ENCODE results near the gene SMPD3.

DNA sequence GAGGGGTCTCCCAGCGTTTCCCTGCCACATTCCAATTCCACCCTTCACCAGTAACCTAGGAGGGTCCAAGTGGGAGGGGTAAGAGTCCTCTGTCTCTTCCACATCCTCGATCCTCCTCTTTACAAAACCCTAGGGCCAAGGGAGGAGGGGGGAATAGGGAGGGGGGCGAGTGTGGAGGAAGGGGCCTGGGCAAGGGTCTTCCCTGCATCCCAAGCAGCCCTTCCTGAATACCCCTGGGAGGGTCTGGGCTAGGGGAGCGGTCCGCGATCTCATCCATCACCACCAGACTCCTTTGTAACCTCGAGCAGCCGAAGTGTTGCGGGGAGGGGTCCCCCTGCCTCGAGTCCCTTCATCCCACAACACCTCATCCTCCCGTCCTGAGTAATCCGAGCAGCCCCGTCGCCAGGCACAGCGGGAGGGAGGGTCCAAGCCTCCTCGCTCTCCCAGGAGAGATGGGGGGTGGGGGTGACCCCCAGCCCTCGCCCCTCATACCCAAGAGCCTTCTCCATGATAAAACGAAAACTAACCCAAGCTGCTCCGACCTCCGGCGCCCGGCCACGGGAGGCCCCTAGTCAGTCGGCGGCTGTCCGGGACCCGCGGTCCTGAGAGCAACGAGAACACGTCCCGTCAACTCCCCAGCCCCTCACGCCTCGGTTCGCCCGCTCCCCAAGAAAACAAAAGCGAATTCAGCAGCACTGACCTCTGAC is 502 bp downstream of the SMPD3 start:
- TF ChIP-seq POLR2AphosphoS5 (IDR thresholded peaks at IDR 0.05; ENCODE audit: low read depth, low read length) (no peak), SIN3A (IDR thresholded peaks at IDR 0.05; ENCODE audit: borderline replicate concordance, insufficient read depth, low read length) (no peak), TAF1 (IDR thresholded peaks at IDR 0.05; ENCODE audit: borderline replicate concordance, insufficient read depth, low read length) (no peak)
- TF ChIP-seq, protein P1, sequence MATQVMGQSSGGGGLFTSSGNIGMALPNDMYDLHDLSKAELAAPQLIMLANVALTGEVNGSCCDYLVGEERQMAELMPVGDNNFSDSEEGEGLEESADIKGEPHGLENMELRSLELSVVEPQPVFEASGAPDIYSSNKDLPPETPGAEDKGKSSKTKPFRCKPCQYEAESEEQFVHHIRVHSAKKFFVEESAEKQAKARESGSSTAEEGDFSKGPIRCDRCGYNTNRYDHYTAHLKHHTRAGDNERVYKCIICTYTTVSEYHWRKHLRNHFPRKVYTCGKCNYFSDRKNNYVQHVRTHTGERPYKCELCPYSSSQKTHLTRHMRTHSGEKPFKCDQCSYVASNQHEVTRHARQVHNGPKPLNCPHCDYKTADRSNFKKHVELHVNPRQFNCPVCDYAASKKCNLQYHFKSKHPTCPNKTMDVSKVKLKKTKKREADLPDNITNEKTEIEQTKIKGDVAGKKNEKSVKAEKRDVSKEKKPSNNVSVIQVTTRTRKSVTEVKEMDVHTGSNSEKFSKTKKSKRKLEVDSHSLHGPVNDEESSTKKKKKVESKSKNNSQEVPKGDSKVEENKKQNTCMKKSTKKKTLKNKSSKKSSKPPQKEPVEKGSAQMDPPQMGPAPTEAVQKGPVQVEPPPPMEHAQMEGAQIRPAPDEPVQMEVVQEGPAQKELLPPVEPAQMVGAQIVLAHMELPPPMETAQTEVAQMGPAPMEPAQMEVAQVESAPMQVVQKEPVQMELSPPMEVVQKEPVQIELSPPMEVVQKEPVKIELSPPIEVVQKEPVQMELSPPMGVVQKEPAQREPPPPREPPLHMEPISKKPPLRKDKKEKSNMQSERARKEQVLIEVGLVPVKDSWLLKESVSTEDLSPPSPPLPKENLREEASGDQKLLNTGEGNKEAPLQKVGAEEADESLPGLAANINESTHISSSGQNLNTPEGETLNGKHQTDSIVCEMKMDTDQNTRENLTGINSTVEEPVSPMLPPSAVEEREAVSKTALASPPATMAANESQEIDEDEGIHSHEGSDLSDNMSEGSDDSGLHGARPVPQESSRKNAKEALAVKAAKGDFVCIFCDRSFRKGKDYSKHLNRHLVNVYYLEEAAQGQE (IDR thresholded peaks at IDR 0.05; ENCODE audit: insufficient read depth in 1 of 2, low read depth in 2 of 2, low read length in 2 of 2), result no peak
